ENCODE data around the gene PPP1R27.
"Not testable (repeated sequence)": the region's sequence is repeated elsewhere in the genome, so short reads cannot be mapped to it uniquely, and the experiment has no call there.

Gene PPP1R27

GRCh38 chr17:81842725-81843504 lies 8.1 kb upstream of the PPP1R27 start:
- TF ChIP-seq, protein P1, sequence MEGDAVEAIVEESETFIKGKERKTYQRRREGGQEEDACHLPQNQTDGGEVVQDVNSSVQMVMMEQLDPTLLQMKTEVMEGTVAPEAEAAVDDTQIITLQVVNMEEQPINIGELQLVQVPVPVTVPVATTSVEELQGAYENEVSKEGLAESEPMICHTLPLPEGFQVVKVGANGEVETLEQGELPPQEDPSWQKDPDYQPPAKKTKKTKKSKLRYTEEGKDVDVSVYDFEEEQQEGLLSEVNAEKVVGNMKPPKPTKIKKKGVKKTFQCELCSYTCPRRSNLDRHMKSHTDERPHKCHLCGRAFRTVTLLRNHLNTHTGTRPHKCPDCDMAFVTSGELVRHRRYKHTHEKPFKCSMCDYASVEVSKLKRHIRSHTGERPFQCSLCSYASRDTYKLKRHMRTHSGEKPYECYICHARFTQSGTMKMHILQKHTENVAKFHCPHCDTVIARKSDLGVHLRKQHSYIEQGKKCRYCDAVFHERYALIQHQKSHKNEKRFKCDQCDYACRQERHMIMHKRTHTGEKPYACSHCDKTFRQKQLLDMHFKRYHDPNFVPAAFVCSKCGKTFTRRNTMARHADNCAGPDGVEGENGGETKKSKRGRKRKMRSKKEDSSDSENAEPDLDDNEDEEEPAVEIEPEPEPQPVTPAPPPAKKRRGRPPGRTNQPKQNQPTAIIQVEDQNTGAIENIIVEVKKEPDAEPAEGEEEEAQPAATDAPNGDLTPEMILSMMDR (IDR thresholded peaks at IDR 0.05; ENCODE audit: low read depth, low read length): no peak
- DNase-seq: no peak
- Histone ChIP-seq H3K36me3 (peaks cover 55% of the 10 kb centered on the region), H3K4me1 (no peaks in the 10 kb centered on the region), H3K27me3 (no peaks in the 10 kb centered on the region), H3K9me3 (no peaks in the 10 kb centered on the region), H3K4me3 (ENCODE audit: low read depth, low read length) (no peak overlapping the region)

DNA sequence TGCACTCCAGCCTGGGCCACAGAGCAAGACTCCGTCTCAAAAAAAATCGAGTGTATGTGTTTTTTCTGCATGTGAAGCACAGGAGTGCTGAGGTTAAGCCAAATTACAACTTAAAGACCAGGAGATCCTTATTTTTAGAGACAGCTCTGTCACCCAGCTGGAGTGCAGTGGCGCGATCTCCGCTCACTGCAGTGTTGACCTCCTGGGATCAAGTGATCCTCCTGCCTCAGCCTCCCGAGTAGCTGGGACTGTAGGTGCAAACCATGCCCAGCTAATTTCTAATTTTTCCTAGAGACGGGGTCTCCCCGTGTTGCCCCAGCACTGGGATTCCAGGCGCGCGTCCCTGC lies 7.5 kb upstream of the PPP1R27 start:
- TF ChIP-seq, protein P1 (IDR thresholded peaks at IDR 0.05; ENCODE audit: low read depth, low read length): no peak
- Histone ChIP-seq H3K4me1 (no peaks in the 10 kb centered on the region), H3K36me3 (peaks cover 50% of the 10 kb centered on the region), H3K4me3 (ENCODE audit: low read depth, low read length) (no peak overlapping the region), H3K27me3 (no peaks in the 10 kb centered on the region), H3K9me3 (no peaks in the 10 kb centered on the region)
- no peak for DNase-seq

DNA sequence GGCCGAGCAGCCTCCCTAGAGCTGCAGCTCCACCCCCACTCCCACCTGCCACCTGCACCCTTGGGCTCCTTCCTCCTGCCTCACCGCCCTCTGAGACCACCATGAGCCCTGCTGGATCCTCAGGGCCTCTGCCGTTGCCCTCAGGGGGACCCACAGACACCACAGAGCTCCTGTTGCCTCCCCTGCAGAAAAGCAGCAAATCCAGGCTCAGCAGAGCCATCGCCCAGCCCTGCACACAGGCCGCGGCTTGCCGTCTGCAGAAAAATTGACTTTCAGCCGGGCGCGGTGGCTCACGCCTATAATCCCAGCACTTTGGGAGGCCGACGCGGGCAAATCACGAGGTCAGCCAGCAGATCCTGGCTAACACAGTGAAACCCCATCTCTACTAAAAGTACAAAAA lies 7.0 kb upstream of the PPP1R27 start:
- H3K4me1 ChIP-seq: no peaks in the 10 kb centered on the region
- H3K36me3 ChIP-seq: peaks cover 45% of the 10 kb centered on the region
- TF ChIP-seq, protein P1 (IDR thresholded peaks at IDR 0.05; ENCODE audit: low read depth, low read length): no peak
- DNase-seq: no peak
- H3K4me3 ChIP-seq (ENCODE audit: low read depth, low read length): no peak overlapping the region
- no peaks in the 10 kb centered on the region for H3K27me3 ChIP-seq
- no peaks in the 10 kb centered on the region for H3K9me3 ChIP-seq

- Histone ChIP-seq H3K4me3 (ENCODE audit: low read depth, low read length) (no peak overlapping the region), H3K27me3 (no peaks in the 10 kb centered on the region), H3K9me3 (no peaks in the 10 kb centered on the region), H3K36me3 (peaks cover 38% of the 10 kb centered on the region), H3K4me1 (no peaks in the 10 kb centered on the region)
- TF ChIP-seq, protein P1 (IDR thresholded peaks at IDR 0.05; ENCODE audit: low read depth, low read length): no peak
- no peak for DNase-seq
These were observed 6.3 kb upstream of the PPP1R27 start for GRCh38 chr17:81840826-81841778.

- H3K27me3 ChIP-seq; DNase-seq; H3K4me1 ChIP-seq; H3K9me3 ChIP-seq; H3K4me3 ChIP-seq (ENCODE audit: low read depth, low read length): not testable (repeated sequence)
- peaks cover 27% of the 10 kb centered on the region for H3K36me3 ChIP-seq
These were observed 5.2 kb upstream of the PPP1R27 start for GRCh38 chr17:81840059-81840458.

DNA sequence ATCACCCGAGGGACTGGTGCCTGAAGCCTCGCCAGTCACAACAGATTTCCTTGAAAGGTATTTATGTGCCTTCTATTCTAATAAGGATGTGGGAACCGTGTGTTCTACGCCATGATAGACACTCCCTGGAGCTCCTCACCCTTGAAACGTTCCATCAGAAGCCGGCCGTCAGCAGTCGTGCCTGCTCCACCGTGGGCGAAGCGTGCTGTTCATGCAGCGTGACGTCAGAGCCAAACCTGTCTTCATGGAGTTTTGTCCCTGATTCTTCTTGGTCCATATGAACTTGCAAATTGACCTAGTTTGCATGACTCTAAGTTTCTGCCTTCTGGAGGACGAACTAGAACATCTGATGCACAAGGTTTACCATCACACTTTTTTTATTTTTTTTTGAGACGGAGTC lies 4.5 kb upstream of the PPP1R27 start:
- Histone ChIP-seq H3K4me1 (no peaks in the 10 kb centered on the region), H3K36me3 (peaks cover 20% of the 10 kb centered on the region), H3K4me3 (ENCODE audit: low read depth, low read length) (no peak overlapping the region), H3K27me3 (no peaks in the 10 kb centered on the region), H3K9me3 (no peaks in the 10 kb centered on the region)
- TF ChIP-seq, protein P1 (IDR thresholded peaks at IDR 0.05; ENCODE audit: low read depth, low read length): no peak
- DNase-seq: no peak
